WTC11 (cell line): ENCODE measurements around the gene NPSR1. TPM values are rescaled to one million over a fixed set of nuclear protein-coding genes. Genes with fewer than 3 reads are reported as not detected.

Source experiments
- ATAC-seq: fragments of 200-7000 bp; cut with Tn5 transposase; 2 replicates; pipeline ENCODE4 v1.10.0; 2021; ENCODE audit warnings: mild to moderate bottlenecking, moderate library complexity
- CTCF ChIA-PET: fragments of 300-600 bp; sonication (Branson Sonifier 250); formaldehyde crosslinking; loops from one replicate; lab custom pipeline; 2021; ENCODE audit warnings: antibody characterized with exemption; lab: Charles Lee
- POLR2A ChIA-PET: fragments of 350-600 bp; sonication (Branson Sonifier 250); formaldehyde crosslinking; loops from one replicate; lab custom pipeline; 2021; ENCODE audit warnings: antibody characterized with exemption; lab: Charles Lee
- DNase-seq: peaks from one replicate; pipeline ENCODE4 v3.0.0; 2021; ENCODE audit warnings: low spot score
- H3K27ac Mint-ChIP-seq: 2 replicates; pipeline ENCODE4 v1.8.0; 2021; ENCODE audit warnings: mixed read lengths
- H3K27me3 Mint-ChIP-seq: 2 replicates; pipeline ENCODE4 v1.8.0; 2021; ENCODE audit warnings: low read depth, mild to moderate bottlenecking, moderate library complexity, mixed read lengths
- H3K36me3 Mint-ChIP-seq: 2 replicates; pipeline ENCODE4 v1.8.0; 2021; ENCODE audit warnings: mixed read lengths
- H3K4me1 Mint-ChIP-seq: 2 replicates; pipeline ENCODE4 v1.8.0; 2022; ENCODE audit warnings: mixed read lengths
- H3K4me3 Mint-ChIP-seq: 2 replicates; pipeline ENCODE4 v1.8.0; 2021; ENCODE audit warnings: mild to moderate bottlenecking, moderate library complexity, mixed read lengths
- H3K9me3 Mint-ChIP-seq: 2 replicates; pipeline ENCODE4 v1.8.0; 2021; ENCODE audit warnings: mixed read lengths
- AR ChIP-seq: fragments of 250-450 bp; sonication (Bioruptor Pico); IDR thresholded peaks from 2 replicates; pipeline ENCODE4 v1.9.0; 2021; ENCODE audit warnings: mild to moderate bottlenecking
- E2F5 ChIP-seq: sonication (generic); formaldehyde crosslinking; IDR thresholded peaks from 2 replicates; pipeline ENCODE4 v1.8.1; 2022; ENCODE audit warnings: mild to moderate bottlenecking, moderate library complexity, missing genetic modification reagents
- FOXP1 ChIP-seq: sonication (generic); formaldehyde crosslinking; IDR thresholded peaks from 2 replicates; pipeline ENCODE4 v1.8.0; 2022; ENCODE audit warnings: missing genetic modification reagents, mild to moderate bottlenecking, moderate library complexity, borderline replicate concordance
- GTF2I ChIP-seq: fragments of 250-450 bp; sonication (Bioruptor Pico); conservative IDR thresholded peaks from 2 replicates; pipeline ENCODE4 v1.4.0; 2021; ENCODE audit warnings: mild to moderate bottlenecking
- JUN ChIP-seq: sonication (generic); formaldehyde crosslinking; IDR thresholded peaks from 2 replicates; pipeline ENCODE4 v1.8.0; 2023; ENCODE audit warnings: mild to moderate bottlenecking, missing genetic modification reagents
- MYBL2 ChIP-seq: sonication (generic); formaldehyde crosslinking; IDR thresholded peaks from 2 replicates; pipeline ENCODE4 v1.8.1; 2023; ENCODE audit warnings: mild to moderate bottlenecking, moderate library complexity, missing genetic modification reagents
- NR2C2 ChIP-seq: sonication (generic); formaldehyde crosslinking; IDR thresholded peaks from 2 replicates; pipeline ENCODE4 v1.8.0; 2022; ENCODE audit warnings: mild to moderate bottlenecking, missing genetic modification reagents
- NR3C1 ChIP-seq: sonication (generic); formaldehyde crosslinking; conservative IDR thresholded peaks from 2 replicates; pipeline ENCODE4 v1.8.1; 2023; ENCODE audit warnings: low read depth, mild to moderate bottlenecking, missing genetic modification reagents
- SP1 ChIP-seq: sonication (generic); formaldehyde crosslinking; conservative IDR thresholded peaks from 2 replicates; pipeline ENCODE4 v1.8.1; 2022; ENCODE audit warnings: missing genetic modification reagents
- TEAD1 ChIP-seq: sonication (generic); formaldehyde crosslinking; IDR thresholded peaks from 2 replicates; pipeline ENCODE4 v1.8.0; 2022; ENCODE audit warnings: mild to moderate bottlenecking, missing genetic modification reagents
- ZNF219 ChIP-seq: sonication (generic); formaldehyde crosslinking; IDR thresholded peaks from 2 replicates; pipeline ENCODE4 v1.8.0; 2023; ENCODE audit warnings: missing genetic modification reagents, mild to moderate bottlenecking, borderline replicate concordance
- ZNF232 ChIP-seq: sonication (generic); formaldehyde crosslinking; IDR thresholded peaks from 2 replicates; pipeline ENCODE4 v1.8.0; 2022; ENCODE audit warnings: mild to moderate bottlenecking, missing genetic modification reagents
- ZNF396 ChIP-seq: fragments of 250-450 bp; sonication (Bioruptor Pico); IDR thresholded peaks from 2 replicates; pipeline ENCODE4 v1.8.0; 2021; ENCODE audit warnings: mild to moderate bottlenecking, moderate library complexity, borderline replicate concordance
- total RNA-seq: library from RNA; stranded (reverse); gene quantifications from 3 replicates; pipeline ENCODE4 v1.2.3, GENCODE V29; 2021
- TF ChIP-seq, protein P1 (sequence below): sonication (generic); formaldehyde crosslinking; IDR thresholded peaks from 2 replicates; pipeline ENCODE4 v1.8.1; 2023; ENCODE audit warnings: mild to moderate bottlenecking, moderate library complexity, missing genetic modification reagents
- TF ChIP-seq, protein P2 (sequence below): sonication (generic); formaldehyde crosslinking; IDR thresholded peaks from 2 replicates; pipeline ENCODE4 v1.8.0; 2023; ENCODE audit warnings: missing genetic modification reagents
- TF ChIP-seq, protein P3 (sequence below): sonication (generic); formaldehyde crosslinking; IDR thresholded peaks from 2 replicates; pipeline ENCODE4 v1.8.0; 2023; ENCODE audit warnings: mild to moderate bottlenecking, missing genetic modification reagents
- TF ChIP-seq, protein P4 (sequence below): sonication (generic); formaldehyde crosslinking; IDR thresholded peaks from 2 replicates; pipeline ENCODE4 v1.8.0; 2022; ENCODE audit warnings: mild to moderate bottlenecking, missing genetic modification reagents

The NPSR1 gene
- total RNA-seq, 1 experiment from 2014 or later: not detected

DNA sequence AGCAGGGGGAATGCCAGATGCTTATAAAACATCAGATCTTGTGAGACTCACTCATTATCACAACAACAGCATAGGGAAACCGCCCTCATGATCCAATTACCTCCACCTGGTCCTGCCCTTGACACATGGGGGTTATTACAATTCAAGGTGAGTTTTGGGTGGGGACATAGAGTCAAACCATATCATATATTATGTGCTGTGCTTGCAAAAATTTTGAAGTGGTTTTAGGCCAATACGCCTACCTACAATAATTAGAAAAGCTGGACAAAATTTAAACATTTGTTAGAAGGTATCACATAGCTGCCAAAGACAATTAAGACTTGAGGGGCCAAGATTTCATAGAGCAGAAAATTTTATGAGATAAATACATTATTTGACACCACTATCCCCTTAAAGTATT is 29.5 kb downstream of the NPSR1 start (continued):
- TF ChIP-seq NR3C1 (CRISPR knock-in tag) (no peak), MYBL2 (no peak), AR (no peak), TEAD1 (CRISPR knock-in tag) (no peak), ZNF219 (CRISPR knock-in tag) (no peak), FOXP1 (no peak), JUN (CRISPR knock-in tag) (no peak), ZNF396 (CRISPR knock-in tag) (no peak), NR2C2 (CRISPR knock-in tag) (no peak)
- TF ChIP-seq, protein P1, sequence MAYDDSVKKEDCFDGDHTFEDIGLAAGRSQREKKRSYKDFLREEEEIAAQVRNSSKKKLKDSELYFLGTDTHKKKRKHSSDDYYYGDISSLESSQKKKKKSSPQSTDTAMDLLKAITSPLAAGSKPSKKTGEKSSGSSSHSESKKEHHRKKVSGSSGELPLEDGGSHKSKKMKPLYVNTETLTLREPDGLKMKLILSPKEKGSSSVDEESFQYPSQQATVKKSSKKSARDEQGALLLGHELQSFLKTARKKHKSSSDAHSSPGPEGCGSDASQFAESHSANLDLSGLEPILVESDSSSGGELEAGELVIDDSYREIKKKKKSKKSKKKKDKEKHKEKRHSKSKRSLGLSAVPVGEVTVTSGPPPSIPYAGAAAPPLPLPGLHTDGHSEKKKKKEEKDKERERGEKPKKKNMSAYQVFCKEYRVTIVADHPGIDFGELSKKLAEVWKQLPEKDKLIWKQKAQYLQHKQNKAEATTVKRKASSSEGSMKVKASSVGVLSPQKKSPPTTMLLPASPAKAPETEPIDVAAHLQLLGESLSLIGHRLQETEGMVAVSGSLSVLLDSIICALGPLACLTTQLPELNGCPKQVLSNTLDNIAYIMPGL (CRISPR knock-in tag): no peak
- TF ChIP-seq, protein P2, sequence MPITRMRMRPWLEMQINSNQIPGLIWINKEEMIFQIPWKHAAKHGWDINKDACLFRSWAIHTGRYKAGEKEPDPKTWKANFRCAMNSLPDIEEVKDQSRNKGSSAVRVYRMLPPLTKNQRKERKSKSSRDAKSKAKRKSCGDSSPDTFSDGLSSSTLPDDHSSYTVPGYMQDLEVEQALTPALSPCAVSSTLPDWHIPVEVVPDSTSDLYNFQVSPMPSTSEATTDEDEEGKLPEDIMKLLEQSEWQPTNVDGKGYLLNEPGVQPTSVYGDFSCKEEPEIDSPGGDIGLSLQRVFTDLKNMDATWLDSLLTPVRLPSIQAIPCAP (CRISPR knock-in tag): no peak
- TF ChIP-seq, protein P3, sequence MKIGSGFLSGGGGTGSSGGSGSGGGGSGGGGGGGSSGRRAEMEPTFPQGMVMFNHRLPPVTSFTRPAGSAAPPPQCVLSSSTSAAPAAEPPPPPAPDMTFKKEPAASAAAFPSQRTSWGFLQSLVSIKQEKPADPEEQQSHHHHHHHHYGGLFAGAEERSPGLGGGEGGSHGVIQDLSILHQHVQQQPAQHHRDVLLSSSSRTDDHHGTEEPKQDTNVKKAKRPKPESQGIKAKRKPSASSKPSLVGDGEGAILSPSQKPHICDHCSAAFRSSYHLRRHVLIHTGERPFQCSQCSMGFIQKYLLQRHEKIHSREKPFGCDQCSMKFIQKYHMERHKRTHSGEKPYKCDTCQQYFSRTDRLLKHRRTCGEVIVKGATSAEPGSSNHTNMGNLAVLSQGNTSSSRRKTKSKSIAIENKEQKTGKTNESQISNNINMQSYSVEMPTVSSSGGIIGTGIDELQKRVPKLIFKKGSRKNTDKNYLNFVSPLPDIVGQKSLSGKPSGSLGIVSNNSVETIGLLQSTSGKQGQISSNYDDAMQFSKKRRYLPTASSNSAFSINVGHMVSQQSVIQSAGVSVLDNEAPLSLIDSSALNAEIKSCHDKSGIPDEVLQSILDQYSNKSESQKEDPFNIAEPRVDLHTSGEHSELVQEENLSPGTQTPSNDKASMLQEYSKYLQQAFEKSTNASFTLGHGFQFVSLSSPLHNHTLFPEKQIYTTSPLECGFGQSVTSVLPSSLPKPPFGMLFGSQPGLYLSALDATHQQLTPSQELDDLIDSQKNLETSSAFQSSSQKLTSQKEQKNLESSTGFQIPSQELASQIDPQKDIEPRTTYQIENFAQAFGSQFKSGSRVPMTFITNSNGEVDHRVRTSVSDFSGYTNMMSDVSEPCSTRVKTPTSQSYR (CRISPR knock-in tag): no peak

GRCh38 chr7:34696415-34696814 is 38.4 kb downstream of the NPSR1 start:
- Mint-ChIP-seq H3K9me3 (peaks cover 54% of the 10 kb centered on the region), H3K4me1 (no peaks in the 10 kb centered on the region), H3K36me3 (peaks cover 37% of the 10 kb centered on the region), H3K27ac (no peak overlapping the region), H3K27me3 (no peaks in the 10 kb centered on the region), H3K4me3 (no peak overlapping the region)
- no peak for TF ChIP-seq ZNF232 (CRISPR knock-in tag)
- peak; percentile 55; the same call in 1 of the 2 replicates for TF ChIP-seq GTF2I
- ATAC-seq (no peak), DNase-seq (no peak)
- ChIA-PET POLR2A (no interaction called here), CTCF (no interaction called here)

GRCh38 chr7:34709771-34710170 is 51.8 kb downstream of the NPSR1 start:
- H3K4me1 Mint-ChIP-seq: no peaks in the 10 kb centered on the region
- no peaks in the 10 kb centered on the region for H3K9me3 Mint-ChIP-seq
- H3K36me3 Mint-ChIP-seq: no peaks in the 10 kb centered on the region
- CTCF ChIA-PET: no interaction called here
- TF ChIP-seq SP1 (CRISPR knock-in tag): no peak
- TF ChIP-seq, protein P4, sequence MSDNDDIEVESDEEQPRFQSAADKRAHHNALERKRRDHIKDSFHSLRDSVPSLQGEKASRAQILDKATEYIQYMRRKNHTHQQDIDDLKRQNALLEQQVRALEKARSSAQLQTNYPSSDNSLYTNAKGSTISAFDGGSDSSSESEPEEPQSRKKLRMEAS (CRISPR knock-in tag): no peak
- no peak for TF ChIP-seq E2F5
- no peak overlapping the region for H3K4me3 Mint-ChIP-seq
- DNase-seq (no peak), ATAC-seq (no peak)
- H3K27ac Mint-ChIP-seq: no peak overlapping the region
- POLR2A ChIA-PET: no interaction called here
- no peaks in the 10 kb centered on the region for H3K27me3 Mint-ChIP-seq
